Small intestine (tissue), 16 donors: ENCODE results near the gene ATP6V1E1. TPM values are rescaled to one million over a fixed set of nuclear protein-coding genes. Genes with fewer than 3 reads are reported as not detected.
"Not testable (repeated sequence)": the region's sequence is repeated elsewhere in the genome, so short reads cannot be mapped to it uniquely, and the experiment has no call there.

Source experiments
- DNase-seq, 2 donors: peaks; one replicate each; pipeline versions ENCODE4 v3.0.0 to v3.0.0-alpha.2; 2013
- FAIRE-seq: peaks from 2 replicates; lab custom pipeline; 2012; peaks lifted over from hg19 to GRCh38; lab: Jason Lieb, UNC
- H3K27ac ChIP-seq, 3 donors: one replicate each; pipeline ENCODE4 v1.5.1; 2013; ENCODE audit warnings: low read length in 2 of 3, mild to moderate bottlenecking in 2 of 3, control low read depth in 1 of 3, inconsistent platforms in 1 of 3, low read depth in 1 of 3, moderate library complexity in 1 of 3
- H3K27me3 ChIP-seq, 3 donors: one replicate each; pipeline ENCODE4 v1.6.1; 2013; ENCODE audit warnings: low read length in 3 of 3, inconsistent platforms in 1 of 3; ENCODE audit not compliant: control insufficient read depth in 3 of 3, insufficient read depth in 3 of 3
- H3K36me3 ChIP-seq, 3 donors: one replicate each; pipeline ENCODE4 v1.6.1; 2013; ENCODE audit warnings: low read length in 3 of 3, inconsistent platforms in 1 of 3, low read depth in 1 of 3, mild to moderate bottlenecking in 1 of 3, moderate library complexity in 1 of 3; ENCODE audit not compliant: control insufficient read depth in 3 of 3, insufficient read depth in 2 of 3
- H3K4me1 ChIP-seq, 3 donors: one replicate each; pipeline ENCODE4 v1.6.1; 2013; ENCODE audit warnings: low read length in 2 of 3, inconsistent platforms in 1 of 3, low read depth in 1 of 3, mild to moderate bottlenecking in 1 of 3, moderate library complexity in 1 of 3; ENCODE audit not compliant: control insufficient read depth in 3 of 3, insufficient read depth in 2 of 3
- H3K4me3 ChIP-seq, 3 donors: one replicate each; pipeline ENCODE4 v1.5.1; 2013; ENCODE audit warnings: low read length in 3 of 3, control low read depth in 1 of 3, inconsistent platforms in 1 of 3, low read depth in 1 of 3, mild to moderate bottlenecking in 1 of 3, moderate library complexity in 1 of 3
- H3K9me3 ChIP-seq, 2 donors: one replicate each; pipeline ENCODE4 v1.6.1; 2013; ENCODE audit warnings: low read depth in 1 of 2, low read length in 1 of 2; ENCODE audit not compliant: control insufficient read depth in 2 of 2, insufficient read depth in 1 of 2
- WGBS, 3 donors: extraction: QIAGEN DNeasy Blood & Tissue Kit; methylation state at CpG; one replicate each; pipeline ENCODE4 v1.1.7; 2013; 5-methylcytosine and 5-hydroxymethylcytosine counted together
- long read RNA-seq, 10 donors: transcript quantifications; one replicate each; lab custom pipeline, GENCODE V29; 2026
- polyA plus RNA-seq, 4 donors: library from polyadenylated mRNA; stranded (reverse) in 3 of 4; unstranded in 1 of 4; fragments of 200-250 nt in 3 of 4; fragments of 120-200 nt in 1 of 4; gene quantifications; one replicate each; pipeline versions ENCODE4 v1.2.1 to v1.2.3, GENCODE V29; 2013
- donor health status: healthy with polysubstance abuse.
- donor health status: control.
- donor health status: control.
- donor health status: Bipolar disorder and iron deficiency.
- donor health status: healthy.

ATP6V1E1 gene
- 100 to 1,000 TPM in 3 of 4 donors, 10 to 100 TPM in 1; 92.4 to 131 (median 104) TPM for polyA plus RNA-seq
- long read RNA-seq, donor 1, transcript ATP6V1E1-201 (9 exons, 1,402 nt): major isoform, 56 of 76 reads
- long read RNA-seq, donor 1, transcript ATP6V1E1-207 (4 exons, 587 nt): minor isoform, 8 of 76 reads
- long read RNA-seq, donor 1, transcript ATP6V1E1-205 (3 exons, 558 nt): minor isoform, 8 of 76 reads
- long read RNA-seq, donor 1, partial matches to known transcripts: 0 of 76 reads
- long read RNA-seq, donor 1, other reads (novel, unspliced or antisense): 0 of 76 reads
- long read RNA-seq, donor 2, transcript ATP6V1E1-201 (9 exons, 1,402 nt): major isoform, 12 of 20 reads
- long read RNA-seq, donor 2, partial matches to known transcripts: 0 of 20 reads
- long read RNA-seq, donor 2, other reads (novel, unspliced or antisense): 0 of 20 reads
- long read RNA-seq, donor 3, transcript ATP6V1E1-201 (9 exons, 1,402 nt): major isoform, 22 of 28 reads
- long read RNA-seq, donor 3, partial matches to known transcripts: 0 of 28 reads
- long read RNA-seq, donor 3, other reads (novel, unspliced or antisense): 0 of 28 reads
- long read RNA-seq, donor 4, partial matches to known transcripts: 0 of 1 reads
- long read RNA-seq, donor 4, other reads (novel, unspliced or antisense): 0 of 1 reads
- long read RNA-seq, donor 5, transcript ATP6V1E1-201 (9 exons, 1,402 nt): major isoform, 6 of 8 reads
- long read RNA-seq, donor 5, partial matches to known transcripts: 0 of 8 reads
- long read RNA-seq, donor 5, other reads (novel, unspliced or antisense): 0 of 8 reads
- long read RNA-seq, donor 6, transcript ATP6V1E1-201 (9 exons, 1,402 nt): major isoform, 23 of 28 reads
- long read RNA-seq, donor 6, partial matches to known transcripts: 0 of 28 reads
- long read RNA-seq, donor 6, other reads (novel, unspliced or antisense): 0 of 28 reads
- long read RNA-seq, donor 7, transcript ATP6V1E1-201 (9 exons, 1,402 nt): major isoform, 60 of 73 reads
- long read RNA-seq, donor 7, transcript ATP6V1E1-205 (3 exons, 558 nt): minor isoform, 5 of 73 reads
- long read RNA-seq, donor 7, partial matches to known transcripts: 0 of 73 reads
- long read RNA-seq, donor 7, other reads (novel, unspliced or antisense): 0 of 73 reads
- long read RNA-seq, donor 8: 0 reads
- long read RNA-seq, donor 9, partial matches to known transcripts: 0 of 3 reads
- long read RNA-seq, donor 9, other reads (novel, unspliced or antisense): 0 of 3 reads
- long read RNA-seq, donor 10, transcript ATP6V1E1-201 (9 exons, 1,402 nt): major isoform, 38 of 47 reads
- long read RNA-seq, donor 10, partial matches to known transcripts: 0 of 47 reads
- long read RNA-seq, donor 10, other reads (novel, unspliced or antisense): 0 of 47 reads

DNA sequence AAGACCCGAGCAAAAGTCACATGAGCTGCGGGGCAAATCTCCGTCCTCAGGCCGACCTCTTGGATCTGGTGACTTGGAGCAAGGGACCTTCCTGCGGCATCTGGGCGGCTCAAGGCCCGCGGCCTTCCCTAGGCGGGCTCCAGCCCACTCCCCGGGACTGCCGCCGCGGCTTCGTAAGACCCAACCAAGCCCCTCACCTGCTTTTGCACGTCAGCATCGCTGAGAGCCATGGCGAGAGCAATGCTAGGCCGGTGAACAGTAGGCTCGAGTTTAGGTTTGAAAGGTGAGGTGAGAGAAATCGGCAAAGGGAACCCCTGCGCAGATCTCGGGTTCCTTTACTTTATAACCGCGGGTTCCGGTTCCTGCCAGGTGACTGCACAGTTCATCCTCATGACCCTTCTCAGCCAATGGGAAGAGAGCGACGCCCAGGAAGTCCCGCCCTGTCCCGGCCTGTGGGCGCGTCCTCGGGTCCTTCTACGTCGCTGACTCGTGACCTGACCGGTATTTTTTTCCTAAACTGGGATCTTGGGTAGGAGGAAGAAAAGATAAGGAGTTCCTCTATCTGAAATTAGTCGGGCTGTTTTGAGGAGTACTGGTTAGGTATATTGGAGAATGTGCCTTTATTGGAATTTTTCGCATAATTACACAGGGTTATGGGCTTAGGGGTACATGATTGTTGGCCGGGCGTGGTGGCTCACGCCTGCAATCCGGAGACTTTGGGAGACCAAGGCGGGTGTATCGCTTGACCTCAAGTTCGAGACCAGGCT, at the start of gene ATP6V1E1:
TSS of gene ATP6V1E1 (minus strand) at position 344 of the 767 bp plus-strand sequence. CDS start at position 230, 114 bp downstream.
- 0 to 1% (median 0%) methylated on average over 45 of the region's 45 CpGs for WGBS, 3 donors

GRCh38 chr22:17675584-17675983, 47.0 kb upstream of the ATP6V1E1 start:
- peaks cover 0 to 7% (median 0%) of the 10 kb centered on the region in 3 donors for H3K36me3 ChIP-seq
- no peak overlapping the region for H3K4me3 ChIP-seq
- WGBS, 3 donors: 72 to 78% (median 75%) methylated on average over 1 of the region's 1 CpG
- no peak for DNase-seq
- no peaks in the 10 kb centered on the region for H3K4me1 ChIP-seq
- H3K27ac ChIP-seq: no peak overlapping the region
- FAIRE-seq: no peak
- H3K9me3 ChIP-seq: no peaks in the 10 kb centered on the region
- no peaks in the 10 kb centered on the region for H3K27me3 ChIP-seq

More for the DNA sequence above, at the start of gene ATP6V1E1:
- no peaks in the 10 kb centered on the region for H3K27me3 ChIP-seq
- H3K27ac ChIP-seq: peak within 1 kb of the TSS; percentile 82 to 96 (median 94)
- FAIRE-seq (peak; percentile 36), DNase-seq (peak; percentile 98 to 99)
- peaks cover 0 to 10% (median 0%) of the 10 kb centered on the region in 3 donors for H3K36me3 ChIP-seq
- no peaks in the 10 kb centered on the region for H3K9me3 ChIP-seq
- peaks cover 0 to 6% (median 4%) of the 10 kb centered on the region in 3 donors for H3K4me1 ChIP-seq
- peak within 1 kb of the TSS; percentile 91 to 98 (median 92) for H3K4me3 ChIP-seq

DNA sequence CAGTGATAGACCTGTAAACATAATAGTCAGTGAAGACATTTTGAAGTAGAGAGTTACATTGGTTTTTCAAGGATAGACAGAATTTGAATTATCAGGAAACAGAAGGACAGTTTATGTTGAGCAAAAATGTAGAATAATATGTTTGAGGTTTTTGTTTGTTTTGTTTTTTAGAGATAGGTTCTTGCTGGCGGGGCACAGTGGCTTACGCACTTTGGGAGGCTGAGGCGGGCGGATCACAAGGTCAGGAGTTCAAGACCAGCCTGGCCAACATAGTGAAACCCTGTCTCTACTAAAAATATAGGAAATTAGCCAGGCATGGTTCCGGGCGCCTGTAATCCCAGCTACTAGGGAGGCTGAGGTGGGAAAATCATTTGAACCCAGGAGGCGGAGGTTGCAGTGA, 45.6 kb upstream of the ATP6V1E1 start:
- WGBS, 3 donors: 95 to 97% (median 96%) methylated on average over 6 to 7 of the region's 7 CpGs
- FAIRE-seq (no peak), DNase-seq (no peak)
- Histone ChIP-seq H3K27me3 (no peaks in the 10 kb centered on the region), H3K27ac (no peak overlapping the region), H3K36me3 (peaks cover 0 to 10% (median 0%) of the 10 kb centered on the region in 3 donors), H3K9me3 (no peaks in the 10 kb centered on the region), H3K4me1 (no peaks in the 10 kb centered on the region), H3K4me3 (no peak overlapping the region)

- FAIRE-seq (no peak), DNase-seq (peak in 1 of 2 donors; percentile 11)
- no peak overlapping the region for H3K4me3 ChIP-seq
- H3K27ac ChIP-seq: no peak overlapping the region
- peaks cover 0 to 10% (median 0%) of the 10 kb centered on the region in 3 donors for H3K36me3 ChIP-seq
- no peaks in the 10 kb centered on the region for H3K9me3 ChIP-seq
- no peaks in the 10 kb centered on the region for H3K27me3 ChIP-seq
- H3K4me1 ChIP-seq: no peaks in the 10 kb centered on the region
- 73 to 87% (median 87%) methylated on average over 2 of the region's 2 CpGs for WGBS, 3 donors
These were observed 44.0 kb upstream of the ATP6V1E1 start for GRCh38 chr22:17672417-17672991.

DNA sequence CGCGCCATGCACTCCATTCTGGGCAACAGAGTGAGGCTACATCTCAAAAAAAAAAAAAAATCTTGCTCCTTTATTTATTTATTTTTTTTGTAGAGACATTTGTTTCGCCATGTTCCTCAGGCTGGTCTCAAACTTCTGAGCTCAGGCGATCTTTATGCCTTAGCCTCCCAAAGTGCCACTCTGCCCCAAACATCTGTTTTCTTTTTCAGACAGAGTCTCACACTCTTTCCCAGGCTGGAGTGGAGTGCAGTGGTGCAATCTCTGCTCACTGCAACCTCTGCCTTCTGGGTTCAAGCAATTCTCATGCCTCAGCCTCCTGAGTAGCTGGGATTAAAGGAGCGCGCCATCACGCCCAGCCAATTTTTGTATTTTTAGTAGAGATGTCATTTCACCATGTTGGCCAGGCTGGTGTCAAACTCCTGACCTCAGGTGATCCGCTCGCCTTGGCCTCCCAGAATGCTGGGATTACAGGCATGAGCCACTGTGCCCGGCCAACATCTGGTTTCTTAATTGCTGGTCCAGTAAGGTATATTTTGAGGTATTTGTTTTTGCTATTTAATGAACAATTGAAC, 43.1 kb upstream of the ATP6V1E1 start:
- H3K4me3 ChIP-seq, H3K9me3 ChIP-seq, H3K4me1 ChIP-seq, H3K27me3 ChIP-seq, H3K36me3 ChIP-seq, DNase-seq, FAIRE-seq, H3K27ac ChIP-seq: not testable (repeated sequence)
- whole genome bisulfite sequencing, 3 donors: 96 to 98% (median 98%) methylated on average over 10 of the region's 10 CpGs

GRCh38 chr22:17665854-17666253, 37.3 kb upstream of the ATP6V1E1 start:
- FAIRE-seq (no peak), DNase-seq (no peak)
- no peaks in the 10 kb centered on the region for H3K27me3 ChIP-seq
- peaks cover 0 to 12% of the 10 kb centered on the region in 2 donors for H3K9me3 ChIP-seq
- no peak overlapping the region for H3K4me3 ChIP-seq
- no peak overlapping the region for H3K27ac ChIP-seq
- peaks cover 0 to 28% (median 4%) of the 10 kb centered on the region in 3 donors for H3K36me3 ChIP-seq
- WGBS, 3 donors: 72 to 93% (median 84%) methylated on average over 3 of the region's 3 CpGs
- no peaks in the 10 kb centered on the region for H3K4me1 ChIP-seq

- Histone ChIP-seq H3K36me3 (peaks cover 0 to 26% (median 4%) of the 10 kb centered on the region in 3 donors), H3K27me3 (no peaks in the 10 kb centered on the region), H3K27ac (peak overlapping the region in 1 of 3 donors; percentile 44), H3K4me3 (no peak overlapping the region), H3K4me1 (no peaks in the 10 kb centered on the region), H3K9me3 (peaks cover 0 to 12% of the 10 kb centered on the region in 2 donors)
- FAIRE-seq: no peak
- DNase-seq: no peak
- 95 to 97% (median 96%) methylated on average over 3 of the region's 3 CpGs for WGBS, 3 donors
These were observed 36.7 kb upstream of the ATP6V1E1 start for GRCh38 chr22:17665248-17665647.
